ENCODE data around the gene CEP152. TPM values are rescaled to one million over a fixed set of nuclear protein-coding genes. Genes with fewer than 3 reads are reported as not detected.
A peak's percentile ranks its signal among the peaks of the same experiment; 100 is the strongest.

Gene CEP152
- total RNA-seq, 1 donor from 2014 or later, result 4.2 TPM

DNA sequence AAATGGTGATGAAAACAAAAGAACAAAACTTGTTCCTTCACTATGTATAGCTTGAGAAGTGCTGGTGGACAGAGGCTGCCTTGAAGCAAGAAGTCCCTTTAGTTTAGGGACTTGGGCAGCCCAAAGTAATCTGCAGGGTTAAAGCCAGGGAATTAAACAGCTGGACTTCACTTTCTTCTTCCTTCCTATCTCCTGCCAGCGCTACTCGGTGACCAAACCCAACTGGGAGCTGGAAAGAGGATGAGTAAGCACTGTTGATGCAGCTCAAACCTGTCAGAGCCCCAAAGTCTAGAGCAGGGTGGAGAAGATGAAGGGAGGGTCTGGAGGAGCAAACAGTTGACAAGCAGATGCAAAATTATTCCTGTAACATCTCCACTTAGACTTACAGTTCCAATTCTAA is 92.2 kb downstream of the CEP152 start:
- no peaks in the 10 kb centered on the region for H3K36me3 ChIP-seq (ENCODE audit: insufficient read depth, low read length)
- H4K20me1 ChIP-seq (ENCODE audit: insufficient read depth, low read length), result no peaks in the 10 kb centered on the region
- peaks cover 9% of the 10 kb centered on the region for H3K9me3 Mint-ChIP-seq (ENCODE audit: unreplicated experiment)
- TF ChIP-seq, protein P1, sequence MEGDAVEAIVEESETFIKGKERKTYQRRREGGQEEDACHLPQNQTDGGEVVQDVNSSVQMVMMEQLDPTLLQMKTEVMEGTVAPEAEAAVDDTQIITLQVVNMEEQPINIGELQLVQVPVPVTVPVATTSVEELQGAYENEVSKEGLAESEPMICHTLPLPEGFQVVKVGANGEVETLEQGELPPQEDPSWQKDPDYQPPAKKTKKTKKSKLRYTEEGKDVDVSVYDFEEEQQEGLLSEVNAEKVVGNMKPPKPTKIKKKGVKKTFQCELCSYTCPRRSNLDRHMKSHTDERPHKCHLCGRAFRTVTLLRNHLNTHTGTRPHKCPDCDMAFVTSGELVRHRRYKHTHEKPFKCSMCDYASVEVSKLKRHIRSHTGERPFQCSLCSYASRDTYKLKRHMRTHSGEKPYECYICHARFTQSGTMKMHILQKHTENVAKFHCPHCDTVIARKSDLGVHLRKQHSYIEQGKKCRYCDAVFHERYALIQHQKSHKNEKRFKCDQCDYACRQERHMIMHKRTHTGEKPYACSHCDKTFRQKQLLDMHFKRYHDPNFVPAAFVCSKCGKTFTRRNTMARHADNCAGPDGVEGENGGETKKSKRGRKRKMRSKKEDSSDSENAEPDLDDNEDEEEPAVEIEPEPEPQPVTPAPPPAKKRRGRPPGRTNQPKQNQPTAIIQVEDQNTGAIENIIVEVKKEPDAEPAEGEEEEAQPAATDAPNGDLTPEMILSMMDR (IDR thresholded peaks at IDR 0.05; ENCODE audit: insufficient read depth, low read depth, low read length), result no peak
- no peak for TF ChIP-seq EZH2 (IDR thresholded peaks at IDR 0.05; ENCODE audit: insufficient read depth, low read length)
- H3K27me3 Mint-ChIP-seq (ENCODE audit: low read depth, unreplicated experiment), result no peaks in the 10 kb centered on the region
- no peak overlapping the region for H3K27ac ChIP-seq (ENCODE audit: low read depth, low read length)
- H3K4me3 Mint-ChIP-seq (ENCODE audit: unreplicated experiment), result no peak overlapping the region
- peaks cover 33% of the 10 kb centered on the region for H3K4me1 ChIP-seq (ENCODE audit: insufficient read depth, low read length)
- FAIRE-seq (peak; percentile 39), DNase-seq (ENCODE audit: low read depth) (peak; percentile 46)
- H3K4me3 ChIP-seq (ENCODE audit: insufficient read depth, low read depth, low read length), result no peak overlapping the region
- H3K36me3 Mint-ChIP-seq (ENCODE audit: low read depth, unreplicated experiment), result peaks cover 2% of the 10 kb centered on the region
- H2AFZ ChIP-seq (ENCODE audit: low read depth, low read length), result no peak overlapping the region
- no peaks in the 10 kb centered on the region for H3K27me3 ChIP-seq (ENCODE audit: insufficient read depth, low read length)
- H3K9me3 ChIP-seq (ENCODE audit: insufficient read depth, low read depth, low read length), result no peaks in the 10 kb centered on the region
- H3K27ac Mint-ChIP-seq (ENCODE audit: unreplicated experiment), result no peak overlapping the region
- no peaks in the 10 kb centered on the region for H3K79me2 ChIP-seq (ENCODE audit: insufficient read depth, low read length)
- H3K9ac ChIP-seq (ENCODE audit: low read length), result no peak overlapping the region
- H3K4me1 Mint-ChIP-seq (ENCODE audit: low read depth, unreplicated experiment), result peaks cover 15% of the 10 kb centered on the region
- peak overlapping the region; percentile 9 for H3K4me2 ChIP-seq (ENCODE audit: low read length)

- Histone ChIP-seq H3K4me1 (ENCODE audit: insufficient read depth, low read length) (peaks cover 21% of the 10 kb centered on the region), H3K27ac (ENCODE audit: low read depth, low read length) (no peak overlapping the region), H2AFZ (ENCODE audit: low read depth, low read length) (no peak overlapping the region), H3K79me2 (ENCODE audit: insufficient read depth, low read length) (no peaks in the 10 kb centered on the region), H3K9me3 (ENCODE audit: insufficient read depth, low read depth, low read length) (no peaks in the 10 kb centered on the region), H3K36me3 (ENCODE audit: insufficient read depth, low read length) (no peaks in the 10 kb centered on the region), H3K4me2 (ENCODE audit: low read length) (no peak overlapping the region), H3K27me3 (ENCODE audit: insufficient read depth, low read length) (no peaks in the 10 kb centered on the region), H3K4me3 (ENCODE audit: insufficient read depth, low read depth, low read length) (no peak overlapping the region), H3K9ac (ENCODE audit: low read length) (no peak overlapping the region), H4K20me1 (ENCODE audit: insufficient read depth, low read length) (no peaks in the 10 kb centered on the region)
- Mint-ChIP-seq H3K4me3 (ENCODE audit: unreplicated experiment) (no peak overlapping the region), H3K27ac (ENCODE audit: unreplicated experiment) (no peak overlapping the region), H3K4me1 (ENCODE audit: low read depth, unreplicated experiment) (peaks cover 4% of the 10 kb centered on the region), H3K36me3 (ENCODE audit: low read depth, unreplicated experiment) (peaks cover 2% of the 10 kb centered on the region), H3K27me3 (ENCODE audit: low read depth, unreplicated experiment) (no peaks in the 10 kb centered on the region), H3K9me3 (ENCODE audit: unreplicated experiment) (peaks cover 9% of the 10 kb centered on the region)
- DNase-seq (ENCODE audit: low read depth) (no peak), FAIRE-seq (peak; percentile 26)
- TF ChIP-seq, protein P1 (IDR thresholded peaks at IDR 0.05; ENCODE audit: insufficient read depth, low read depth, low read length), result peak; percentile 34
- TF ChIP-seq EZH2 (IDR thresholded peaks at IDR 0.05; ENCODE audit: insufficient read depth, low read length), result no peak
Observed at GRCh38 chr15:48717458-48717857, 93.4 kb downstream of the CEP152 start.

DNA sequence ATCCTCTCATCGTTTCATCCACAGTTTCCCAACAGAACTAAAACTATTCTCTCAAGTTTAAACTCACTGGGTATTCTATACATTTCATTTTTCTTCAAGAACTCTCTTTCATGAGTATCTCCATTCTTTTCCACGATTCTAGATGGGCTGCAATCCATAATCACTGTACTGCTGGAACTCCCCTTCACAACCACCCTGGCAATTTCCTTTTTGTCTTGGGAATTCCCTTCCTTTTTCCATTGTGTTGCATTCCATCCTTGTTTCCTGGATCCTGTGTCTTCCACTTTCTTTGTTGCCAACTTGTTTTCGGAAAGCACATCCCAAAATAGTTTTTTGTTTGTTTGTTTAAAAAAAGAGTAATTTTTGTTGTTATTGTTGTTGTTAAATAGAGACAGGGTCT is 98.3 kb downstream of the CEP152 start:
- no peaks in the 10 kb centered on the region for H3K79me2 ChIP-seq (ENCODE audit: insufficient read depth, low read length)
- TF ChIP-seq, protein P1 (IDR thresholded peaks at IDR 0.05; ENCODE audit: insufficient read depth, low read depth, low read length), result no peak
- TF ChIP-seq EZH2 (IDR thresholded peaks at IDR 0.05; ENCODE audit: insufficient read depth, low read length), result no peak
- no peaks in the 10 kb centered on the region for H3K27me3 ChIP-seq (ENCODE audit: insufficient read depth, low read length)
- H3K36me3 ChIP-seq (ENCODE audit: insufficient read depth, low read length), result no peaks in the 10 kb centered on the region
- Mint-ChIP-seq H3K9me3 (ENCODE audit: unreplicated experiment) (peaks cover 9% of the 10 kb centered on the region), H3K27me3 (ENCODE audit: low read depth, unreplicated experiment) (no peaks in the 10 kb centered on the region), H3K27ac (ENCODE audit: unreplicated experiment) (no peak overlapping the region), H3K36me3 (ENCODE audit: low read depth, unreplicated experiment) (peaks cover 2% of the 10 kb centered on the region), H3K4me3 (ENCODE audit: unreplicated experiment) (no peak overlapping the region), H3K4me1 (ENCODE audit: low read depth, unreplicated experiment) (peaks cover 5% of the 10 kb centered on the region)
- H2AFZ ChIP-seq (ENCODE audit: low read depth, low read length), result no peak overlapping the region
- no peak for FAIRE-seq
- no peaks in the 10 kb centered on the region for H4K20me1 ChIP-seq (ENCODE audit: insufficient read depth, low read length)
- H3K4me2 ChIP-seq (ENCODE audit: low read length), result no peak overlapping the region
- DNase-seq (ENCODE audit: low read depth), result no peak
- H3K4me1 ChIP-seq (ENCODE audit: insufficient read depth, low read length), result no peaks in the 10 kb centered on the region
- H3K27ac ChIP-seq (ENCODE audit: low read depth, low read length), result no peak overlapping the region
- H3K9me3 ChIP-seq (ENCODE audit: insufficient read depth, low read depth, low read length), result no peaks in the 10 kb centered on the region
- no peak overlapping the region for H3K9ac ChIP-seq (ENCODE audit: low read length)
- H3K4me3 ChIP-seq (ENCODE audit: insufficient read depth, low read depth, low read length), result no peak overlapping the region

All from astrocyte (in vitro differentiated cells and primary cell).